ENCODE data around the gene FSTL4. TPM values are rescaled to one million over a fixed set of nuclear protein-coding genes. Genes with fewer than 3 reads are reported as not detected.

FSTL4 gene
- total and polyA plus RNA-seq, 2 experiments from 2014 or later: 1.4 to 2.8 TPM

- no peak for TF ChIP-seq REST (IDR thresholded peaks at IDR 0.05; ENCODE audit: unreplicated experiment)
- TF ChIP-seq ETS1 (IDR thresholded peaks at IDR 0.05): no peak
- no peak for TF ChIP-seq STAT1 (IDR thresholded peaks at IDR 0.05; ENCODE audit: unreplicated experiment)
- no peak for TF ChIP-seq POLR2AphosphoS5 (IDR thresholded peaks at IDR 0.05; ENCODE audit: low read depth)
- no peak for TF ChIP-seq ZNF331 (CRISPR knock-in tag; IDR thresholded peaks at IDR 0.05; ENCODE audit: low read depth)
Observed at GRCh38 chr5:133475986-133476385, 136.4 kb downstream of the FSTL4 start (continued).

GRCh38 chr5:133474851-133475590 is 137.3 kb downstream of the FSTL4 start:
- H3K36me3 Mint-ChIP-seq (ENCODE audit: low read depth): no peaks in the 10 kb centered on the region
- Histone ChIP-seq H3K79me2 (replicated peaks; ENCODE audit: insufficient read depth) (no peaks in the 10 kb centered on the region), H3K36me3 (ENCODE audit: insufficient read depth) (no peaks in the 10 kb centered on the region), H3K9me2 (ENCODE audit: insufficient read depth) (no peaks in the 10 kb centered on the region), H3K4me1 (ENCODE audit: insufficient read depth) (no peaks in the 10 kb centered on the region; the same call in 1 of the 2 replicates), H3K4me2 (no peak overlapping the region), H2AFZ (no peak overlapping the region), H3K27me3 (ENCODE audit: insufficient read depth) (no peaks in the 10 kb centered on the region), H3K4me3 (no peak overlapping the region), H3K27ac (ENCODE audit: low read depth) (no peak overlapping the region), H3F3A (replicated peaks; ENCODE audit: low read depth) (no peaks in the 10 kb centered on the region), H4K20me1 (replicated peaks; ENCODE audit: insufficient read depth) (no peaks in the 10 kb centered on the region)
- no peak overlapping the region for H3K27ac Mint-ChIP-seq
- no peak overlapping the region for H3K4me3 Mint-ChIP-seq
- no peaks in the 10 kb centered on the region for H3K9me3 Mint-ChIP-seq
- DNase-seq (ENCODE audit: low spot score) (no peak), ATAC-seq (no peak)
- H3K27me3 Mint-ChIP-seq (ENCODE audit: insufficient read depth, low read depth, poor library complexity): peaks cover 5% of the 10 kb centered on the region
- H3K4me1 Mint-ChIP-seq: peaks cover under 1% of the 10 kb centered on the region; the same call in 1 of the 3 replicates
- TF ChIP-seq POLR2AphosphoS5 (IDR thresholded peaks at IDR 0.05; ENCODE audit: low read depth): no peak
- TF ChIP-seq CREB1 (CRISPR knock-in tag; IDR thresholded peaks at IDR 0.05; ENCODE audit: low read depth): no peak
- TF ChIP-seq REST (IDR thresholded peaks at IDR 0.05; ENCODE audit: unreplicated experiment): no peak
- TF ChIP-seq ZNF331 (CRISPR knock-in tag; IDR thresholded peaks at IDR 0.05; ENCODE audit: low read depth): no peak
- no peak for TF ChIP-seq ZNF462 (CRISPR knock-in tag; IDR thresholded peaks at IDR 0.05)
- TF ChIP-seq ZNF114 (CRISPR knock-in tag; IDR thresholded peaks at IDR 0.05): no peak
- no peak for TF ChIP-seq JUNB (IDR thresholded peaks at IDR 0.05; ENCODE audit: unreplicated experiment)
